ENCODE results near the gene ACSM3.

ACSM3 gene

GRCh38 chr16:20734056-20734455, 29.8 kb upstream of the ACSM3 start:
- TF ChIP-seq CTCF (IDR thresholded peaks at IDR 0.05), result no peak
- intact Hi-C loops (cut with DNase I; ENCODE audit: low total_unique reads), result no loop called here
- H3K27me3 ChIP-seq, result no peaks in the 10 kb centered on the region
- H3K36me3 ChIP-seq, result peaks cover 47 to 51% (median 48%) of the 10 kb centered on the region in 3 donors
- H3K4me1 ChIP-seq, result peaks cover 0 to 38% (median under 1%) of the 10 kb centered on the region in 4 donors
- no peaks in the 10 kb centered on the region for H3K9me3 ChIP-seq
- H3K4me3 ChIP-seq, result no peak overlapping the region
- no peak for DNase-seq
- peak overlapping the region; percentile 35 to 46 for H3K27ac ChIP-seq

DNA sequence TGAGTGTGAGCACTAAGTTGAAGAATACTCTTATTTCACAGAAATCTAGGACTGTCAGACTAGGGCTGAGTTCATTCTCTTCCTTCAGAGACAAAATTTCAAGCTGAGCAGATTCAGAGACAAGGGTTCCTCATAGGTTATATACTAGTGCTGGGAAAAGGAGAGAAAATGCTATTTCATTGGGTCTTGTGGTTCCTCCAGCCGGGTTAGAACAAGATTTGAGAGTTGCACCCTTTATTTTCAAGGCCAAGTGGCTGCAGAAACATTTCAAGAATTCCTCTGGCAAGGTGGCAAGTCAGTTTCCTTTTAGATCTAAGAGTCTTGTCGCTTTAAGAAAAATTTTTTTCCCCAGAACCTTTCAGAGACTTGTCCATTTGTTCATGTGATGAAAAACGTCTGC, 29.0 kb upstream of the ACSM3 start:
- H3K27me3 ChIP-seq, result no peaks in the 10 kb centered on the region
- DNase-seq, result no peak
- peaks cover 47 to 57% (median 48%) of the 10 kb centered on the region in 3 donors for H3K36me3 ChIP-seq
- peak overlapping the region; percentile 35 to 46 for H3K27ac ChIP-seq
- intact Hi-C loops (cut with DNase I; ENCODE audit: low total_unique reads), result no loop called here
- no peak overlapping the region for H3K4me3 ChIP-seq
- peaks cover 0 to 46% (median 4%) of the 10 kb centered on the region in 4 donors for H3K4me1 ChIP-seq
- H3K9me3 ChIP-seq, result no peaks in the 10 kb centered on the region
- no peak for TF ChIP-seq CTCF (IDR thresholded peaks at IDR 0.05)

- Histone ChIP-seq H3K4me3 (no peak overlapping the region), H3K36me3 (peaks cover 47 to 57% (median 48%) of the 10 kb centered on the region in 3 donors), H3K9me3 (no peaks in the 10 kb centered on the region), H3K4me1 (peaks cover 0 to 53% (median 10%) of the 10 kb centered on the region in 4 donors), H3K27ac (no peak overlapping the region), H3K27me3 (no peaks in the 10 kb centered on the region)
- intact Hi-C loops (cut with DNase I; ENCODE audit: low total_unique reads), result no loop called here
- no peak for TF ChIP-seq CTCF (IDR thresholded peaks at IDR 0.05)
- no peak for DNase-seq
Observed at GRCh38 chr16:20735490-20735889, 28.3 kb upstream of the ACSM3 start.

GRCh38 chr16:20740007-20740883, 23.6 kb upstream of the ACSM3 start:
- peak; percentile 26 to 30 for TF ChIP-seq CTCF (IDR thresholded peaks at IDR 0.05)
- Histone ChIP-seq H3K9me3 (no peaks in the 10 kb centered on the region), H3K4me3 (peak overlapping the region; percentile 78 to 91), H3K27ac (peak overlapping the region; percentile 92 to 94), H3K4me1 (peaks cover 0 to 34% (median 10%) of the 10 kb centered on the region in 4 donors), H3K36me3 (peaks cover 32 to 42% (median 36%) of the 10 kb centered on the region in 3 donors), H3K27me3 (no peaks in the 10 kb centered on the region)
- intact Hi-C loops (cut with DNase I; ENCODE audit: low total_unique reads), result no loop called here
- no peak for DNase-seq

DNA sequence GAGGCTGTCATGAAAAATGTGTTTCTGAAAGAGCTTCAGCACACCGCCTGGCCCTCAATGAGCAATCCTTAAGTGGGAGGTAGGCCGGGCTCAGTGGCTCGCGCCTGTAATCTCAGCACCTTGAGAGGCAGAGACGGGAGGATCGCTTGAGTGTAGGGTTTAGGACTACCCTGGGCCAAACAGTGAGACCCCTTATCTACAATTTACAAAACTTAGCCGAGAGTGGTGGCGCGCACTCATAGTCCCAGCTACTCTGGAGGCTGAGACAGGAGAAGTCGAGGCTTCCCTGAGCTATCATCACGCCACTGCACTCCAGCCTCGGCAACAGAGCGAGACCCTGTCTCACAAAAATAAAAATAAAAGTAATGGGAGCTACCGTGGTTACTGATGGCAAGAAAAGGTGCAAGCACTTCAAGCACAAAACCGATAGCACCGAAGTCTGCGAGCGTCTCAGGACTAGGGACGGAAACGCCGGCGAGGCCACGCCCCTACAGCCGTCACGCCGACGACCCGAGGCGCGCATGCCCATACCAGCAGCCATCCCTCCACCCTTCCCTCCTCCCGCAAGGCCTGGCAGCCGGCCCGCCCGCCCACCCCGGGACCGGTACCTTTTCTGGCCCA, 22.8 kb upstream of the ACSM3 start:
- no peaks in the 10 kb centered on the region for H3K9me3 ChIP-seq
- H3K4me3 ChIP-seq, result peak overlapping the region; percentile 78 to 91
- peak; percentile 85 to 93 for DNase-seq
- H3K27me3 ChIP-seq, result no peaks in the 10 kb centered on the region
- H3K36me3 ChIP-seq, result peaks cover 26 to 34% (median 28%) of the 10 kb centered on the region in 3 donors
- intact Hi-C loops (cut with DNase I; ENCODE audit: low total_unique reads), result no loop called here
- no peak for TF ChIP-seq CTCF (IDR thresholded peaks at IDR 0.05)
- H3K27ac ChIP-seq, result peak overlapping the region; percentile 92 to 94
- H3K4me1 ChIP-seq, result peaks cover 0 to 29% (median 10%) of the 10 kb centered on the region in 4 donors

Data from tibial artery (tissue), 4 donors.